ENCODE results near the gene DYRK4.

DYRK4 gene

DNA sequence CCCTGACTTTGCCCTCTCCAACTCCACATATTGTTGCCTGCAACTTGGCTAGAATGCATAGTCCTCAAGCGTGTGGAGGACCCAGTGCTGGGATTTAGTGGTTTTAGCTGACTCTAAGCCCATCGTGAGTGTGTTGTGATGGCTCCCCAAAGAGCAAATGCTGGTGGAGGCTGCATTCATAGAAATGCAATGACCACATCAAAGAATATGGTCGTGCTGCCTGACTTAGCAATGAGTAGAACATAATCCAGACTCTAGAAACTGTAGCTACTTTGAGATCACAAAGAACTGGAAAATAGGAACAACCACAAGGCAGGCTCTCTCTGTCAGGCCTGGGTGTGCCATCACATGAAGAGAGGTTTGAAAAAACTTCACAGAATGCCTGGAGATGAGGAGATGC is 1.3 kb downstream of the DYRK4 start:
- no peak for DNase-seq (ENCODE audit: low read depth in 2 of 2)

DNA sequence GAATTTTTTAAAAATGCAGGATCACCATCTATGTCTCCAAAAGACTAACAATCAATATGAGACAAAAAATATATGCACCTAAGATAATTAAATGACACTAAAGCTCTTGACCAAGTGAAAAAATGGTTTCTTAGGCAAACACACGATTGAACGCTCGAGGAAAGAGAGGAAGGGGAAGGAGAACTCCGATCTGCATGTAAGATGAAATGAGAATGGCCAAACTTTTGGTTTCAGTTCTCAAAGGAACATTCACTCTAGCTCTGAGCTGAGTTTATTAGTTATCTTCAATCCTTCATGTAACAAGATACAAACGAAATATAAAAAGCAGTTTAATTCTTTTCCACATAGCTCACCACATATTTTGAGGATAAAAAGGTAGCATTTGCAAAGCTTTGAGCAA is 2.8 kb downstream of the DYRK4 start:
- DNase-seq (ENCODE audit: low read depth in 2 of 2), result no peak

DNA sequence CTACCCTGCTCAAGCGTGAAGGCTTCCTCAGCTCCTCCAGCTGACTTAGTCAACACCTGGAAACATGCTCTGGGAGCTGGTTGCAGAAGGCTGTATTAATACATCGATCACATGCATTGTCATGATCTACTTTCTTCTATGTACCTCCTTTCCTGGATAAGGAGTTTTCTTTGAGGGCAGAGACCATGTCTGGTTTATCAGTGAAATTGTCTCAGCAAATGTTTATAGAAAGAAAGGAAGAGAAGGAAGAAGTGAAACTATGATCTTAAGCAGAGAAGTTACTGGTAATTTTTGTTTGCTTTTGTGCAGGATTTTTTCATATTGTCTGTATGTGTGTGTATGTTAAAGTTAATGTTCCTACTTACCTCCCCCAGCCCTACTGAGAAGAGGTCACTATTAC is 4.5 kb downstream of the DYRK4 start:
- no peak for DNase-seq (ENCODE audit: low read depth in 2 of 2)

DNA sequence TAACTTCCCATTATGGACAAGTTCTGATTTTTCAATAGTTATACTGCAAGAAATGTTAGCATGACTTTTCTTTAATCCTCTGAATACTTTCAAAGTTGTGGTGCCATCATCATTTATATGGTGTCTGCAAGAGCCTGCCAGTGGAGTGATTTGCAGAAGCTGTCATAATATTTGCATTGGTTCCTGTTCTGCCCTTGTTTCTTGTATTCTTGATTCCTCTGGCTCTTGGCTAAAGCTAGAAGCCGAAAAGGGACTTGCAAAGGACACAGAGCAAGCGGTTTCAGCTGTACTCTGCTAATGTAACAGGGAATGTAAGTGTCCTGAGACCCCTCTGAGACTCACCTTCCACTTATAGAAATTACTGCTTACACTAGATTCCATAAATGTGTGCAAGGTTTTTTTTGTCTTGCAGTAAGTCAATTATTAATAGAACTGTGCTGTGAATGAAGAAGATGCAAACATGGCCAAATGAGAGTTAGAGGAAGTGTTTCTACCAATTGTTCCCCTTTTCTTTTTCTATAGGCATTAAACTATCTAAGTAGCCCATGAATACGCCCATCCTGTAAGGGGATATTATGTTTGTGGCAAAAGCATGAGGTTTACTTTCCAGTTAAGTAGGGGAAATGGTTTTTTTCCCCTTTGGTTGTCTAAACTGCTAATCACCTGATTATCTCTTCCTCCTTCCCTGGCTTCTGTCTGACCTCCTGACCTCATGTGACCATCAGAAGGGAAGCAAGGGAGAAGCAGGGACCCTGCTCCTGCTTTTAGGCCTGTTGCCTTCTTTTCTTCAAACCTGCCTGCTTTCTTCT is 5.3 kb downstream of the DYRK4 start:
- no peak for DNase-seq (ENCODE audit: low read depth in 2 of 2)

DNA sequence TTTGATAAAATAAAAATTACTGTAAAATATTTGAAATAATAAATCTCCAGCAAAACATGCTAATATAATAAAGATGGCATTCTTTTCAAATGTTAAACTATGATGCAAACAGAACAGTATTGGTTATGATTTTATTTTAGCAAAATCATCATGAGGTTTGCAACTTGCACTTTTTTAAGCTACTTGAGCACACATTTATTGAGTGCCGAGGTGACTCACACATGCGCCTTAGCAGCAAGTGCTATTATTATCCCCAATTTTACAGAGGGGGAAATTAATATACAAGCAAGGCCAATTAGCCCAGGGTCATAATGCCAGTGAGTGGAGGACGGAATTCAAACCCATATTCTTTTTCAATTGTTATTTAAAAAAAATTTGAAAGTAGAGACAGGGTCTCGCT is 7.3 kb downstream of the DYRK4 start:
- DNase-seq (ENCODE audit: low read depth in 2 of 2), result no peak

DNA sequence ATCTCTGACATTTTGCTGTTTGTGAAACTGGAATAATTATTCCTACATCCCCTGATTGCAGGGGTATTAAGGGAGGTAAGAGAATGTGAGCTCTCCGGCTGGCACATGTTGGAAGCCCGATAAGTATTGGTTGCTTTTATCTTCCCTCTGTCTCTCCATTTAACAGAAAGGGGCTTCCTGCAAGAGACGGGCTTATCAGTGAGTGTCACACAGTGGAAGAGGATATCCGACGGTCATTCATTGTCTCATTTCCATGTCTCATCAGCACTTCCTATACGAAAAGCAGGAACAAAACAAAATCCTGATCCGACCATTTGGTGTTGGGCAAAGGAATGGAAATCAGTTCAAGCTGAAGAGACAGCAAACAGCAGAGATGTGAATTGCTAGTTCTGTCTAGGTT is 10.7 kb downstream of the DYRK4 start:
- no peak for DNase-seq (ENCODE audit: low read depth in 2 of 2)

DNA sequence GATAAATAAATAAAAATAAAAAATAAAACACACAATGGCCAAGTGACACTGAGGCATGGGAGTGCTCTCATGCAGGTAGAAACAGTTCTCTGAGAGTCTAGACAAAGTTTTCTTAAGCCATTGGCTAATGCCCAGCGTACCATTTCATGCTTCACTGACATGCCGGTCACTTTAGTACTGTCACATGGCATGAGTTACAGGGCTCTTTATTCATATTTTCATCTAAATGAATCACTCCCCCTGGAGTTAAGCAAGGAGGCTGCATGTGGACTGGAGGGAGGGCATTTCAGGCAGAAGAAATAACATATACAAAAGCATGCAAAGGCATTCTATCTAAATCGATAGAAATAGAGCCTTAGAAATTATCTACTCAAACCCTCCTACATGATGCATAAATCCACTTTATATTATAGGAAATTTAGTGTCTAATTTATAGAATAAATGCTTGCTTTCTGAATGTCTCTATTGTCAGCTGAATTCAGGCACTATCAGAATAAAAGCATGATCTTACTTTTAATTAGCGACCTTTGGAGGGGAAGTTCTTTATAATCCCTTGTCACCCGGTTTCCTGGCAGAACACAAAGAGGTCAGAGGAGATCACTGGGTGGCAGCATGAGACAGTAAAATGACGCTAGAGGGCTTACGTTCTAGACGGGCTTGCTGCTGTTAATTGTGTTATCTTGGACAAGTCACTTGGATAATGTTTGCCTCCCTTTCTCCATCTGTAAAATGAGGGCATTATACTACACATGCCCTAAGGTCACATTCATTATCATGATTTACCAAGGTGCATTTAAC is 17.5 kb downstream of the DYRK4 start:
- no peak for DNase-seq (ENCODE audit: low read depth in 2 of 2)

DNA sequence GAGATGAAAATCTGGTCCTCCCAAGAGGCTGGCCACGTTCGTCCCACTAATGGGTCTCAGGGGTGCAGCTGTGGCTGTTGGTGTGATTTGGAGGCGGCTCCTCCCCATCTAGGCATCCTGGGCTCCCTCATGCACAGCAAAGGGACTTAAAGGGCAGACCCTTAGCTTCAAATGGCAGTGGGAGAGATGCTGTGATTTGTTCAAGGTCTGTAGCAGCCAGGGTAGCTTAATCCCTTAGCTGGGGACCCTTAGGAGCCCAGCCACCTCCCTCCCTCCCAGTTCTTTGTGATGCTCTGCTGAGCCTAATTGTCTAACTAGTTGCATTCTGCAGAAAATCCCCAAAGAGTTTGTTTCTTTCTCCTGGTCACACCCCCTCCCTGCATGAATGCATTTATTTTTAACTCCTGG is 18.3 kb downstream of the DYRK4 start:
- DNase-seq (ENCODE audit: low read depth in 2 of 2), result no peak

DNA sequence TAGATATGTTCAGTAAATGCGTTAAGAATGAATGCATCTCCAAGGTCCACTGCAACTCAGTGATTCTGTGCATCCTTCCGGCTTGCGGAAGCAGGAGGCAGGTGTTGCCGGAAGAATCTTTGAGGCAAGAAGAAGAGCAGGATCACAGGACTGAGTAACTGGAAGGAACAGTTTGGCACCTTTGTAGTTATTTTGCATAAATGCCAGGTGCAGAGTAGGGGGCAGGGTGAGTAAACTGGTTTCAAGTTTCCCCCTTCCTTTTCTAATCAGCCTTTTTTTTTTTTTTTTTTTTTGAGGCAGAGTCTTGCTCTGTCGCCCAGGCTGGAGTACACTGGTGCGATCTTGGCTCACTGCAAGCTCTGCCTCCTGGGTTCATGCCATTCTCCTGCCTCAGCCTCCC is 22.3 kb downstream of the DYRK4 start:
- DNase-seq (ENCODE audit: low read depth in 2 of 2), result no peak

DNA sequence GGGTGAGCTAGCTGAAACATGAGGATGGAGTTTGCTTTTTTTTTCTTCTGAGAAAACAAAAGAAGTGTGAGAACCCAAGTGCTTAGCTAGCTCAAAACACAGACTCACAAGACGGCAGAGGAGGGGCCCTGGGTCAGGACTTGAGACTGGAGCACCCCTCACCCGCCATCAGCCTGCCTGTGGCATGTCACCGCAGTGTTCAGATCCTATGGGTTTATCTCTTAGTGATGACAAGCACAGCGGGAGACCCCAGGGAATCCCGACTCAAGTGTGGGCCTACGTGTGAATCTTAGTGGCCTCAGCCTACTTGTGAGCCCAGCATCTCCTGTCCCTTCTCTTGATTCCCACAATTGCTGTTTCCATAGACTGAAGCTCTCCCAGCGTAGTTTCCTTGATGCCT is 22.9 kb downstream of the DYRK4 start:
- no peak for DNase-seq (ENCODE audit: low read depth in 2 of 2)

DNA sequence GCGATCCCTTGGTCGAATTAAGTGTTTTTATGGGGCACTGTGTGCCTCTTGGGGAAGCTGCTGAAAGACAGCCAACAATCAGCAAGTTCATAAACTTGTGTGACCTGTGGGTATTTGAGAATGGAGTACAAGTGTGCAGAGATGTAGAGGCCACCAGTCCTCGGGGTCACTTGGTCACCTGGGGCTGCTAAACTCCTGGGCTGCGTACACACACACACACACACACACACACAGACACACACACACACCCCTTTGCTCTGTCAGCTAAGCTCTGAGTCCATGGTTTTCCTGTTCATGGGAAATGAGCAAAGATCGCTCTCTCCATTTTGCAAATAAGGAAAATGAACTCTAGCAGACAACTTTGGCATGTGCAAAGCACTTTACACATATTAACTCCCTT is 24.5 kb downstream of the DYRK4 start:
- no peak for DNase-seq (ENCODE audit: low read depth in 2 of 2)

DNA sequence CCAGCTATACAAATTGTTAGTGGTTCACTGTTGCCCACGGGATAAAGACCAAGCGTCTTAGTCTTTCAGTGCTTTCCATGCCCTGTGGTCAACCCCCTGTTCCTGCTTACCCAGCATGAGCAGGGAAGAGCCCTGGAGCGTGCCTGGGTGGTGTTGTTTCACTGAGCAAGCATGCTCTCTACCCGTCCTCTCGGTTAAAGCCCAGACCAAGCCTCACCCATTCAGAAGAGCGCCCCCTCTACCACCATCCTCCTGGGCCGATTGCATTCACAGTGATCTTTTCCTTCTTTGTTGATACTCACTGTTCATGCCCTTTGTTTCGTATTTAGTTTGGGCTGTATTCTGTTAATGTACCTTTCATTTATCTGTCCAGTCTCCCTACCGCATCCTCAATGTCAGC is 25.1 kb downstream of the DYRK4 start:
- no peak for DNase-seq (ENCODE audit: low read depth in 2 of 2)

DNA sequence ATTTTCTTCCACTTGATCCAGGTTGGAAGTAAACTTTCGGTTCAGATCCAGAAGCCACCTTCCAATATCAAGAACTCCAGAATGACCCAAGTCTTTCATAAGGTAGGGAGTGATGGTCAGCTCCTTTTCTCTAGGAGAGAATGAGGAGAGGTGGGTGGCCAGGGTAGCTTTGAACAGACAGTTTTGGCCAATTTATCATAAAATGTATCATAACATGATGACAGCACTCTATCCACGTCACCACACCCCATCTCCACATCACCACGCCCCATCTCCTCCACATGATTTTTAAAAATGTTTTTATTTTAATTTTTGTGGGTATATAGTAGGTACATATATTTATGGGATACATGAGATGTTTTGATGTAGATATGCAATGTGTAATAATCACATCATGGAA is 26.9 kb downstream of the DYRK4 start:
- no peak for DNase-seq (ENCODE audit: low read depth in 2 of 2)

DNA sequence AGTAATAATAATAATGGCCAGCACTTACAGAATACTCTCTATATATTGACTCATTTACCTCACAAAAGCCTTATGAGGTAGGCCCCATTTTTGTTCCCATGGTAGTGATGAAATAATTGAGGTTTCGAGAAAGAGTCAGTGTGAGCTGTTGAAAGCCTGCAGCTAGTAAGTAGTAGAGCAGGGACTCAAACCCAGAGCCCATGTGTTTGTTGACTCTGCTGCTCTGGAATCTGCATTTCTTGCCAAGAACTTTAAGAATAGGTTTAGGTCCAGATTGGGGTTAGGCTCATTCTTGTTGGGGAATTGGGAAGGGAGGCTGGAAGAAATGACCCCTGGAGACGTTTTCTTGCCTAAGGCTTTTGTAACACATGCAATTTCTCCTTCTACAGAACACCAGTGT is 27.9 kb downstream of the DYRK4 start:
- no peak for DNase-seq (ENCODE audit: low read depth in 2 of 2)

DNA sequence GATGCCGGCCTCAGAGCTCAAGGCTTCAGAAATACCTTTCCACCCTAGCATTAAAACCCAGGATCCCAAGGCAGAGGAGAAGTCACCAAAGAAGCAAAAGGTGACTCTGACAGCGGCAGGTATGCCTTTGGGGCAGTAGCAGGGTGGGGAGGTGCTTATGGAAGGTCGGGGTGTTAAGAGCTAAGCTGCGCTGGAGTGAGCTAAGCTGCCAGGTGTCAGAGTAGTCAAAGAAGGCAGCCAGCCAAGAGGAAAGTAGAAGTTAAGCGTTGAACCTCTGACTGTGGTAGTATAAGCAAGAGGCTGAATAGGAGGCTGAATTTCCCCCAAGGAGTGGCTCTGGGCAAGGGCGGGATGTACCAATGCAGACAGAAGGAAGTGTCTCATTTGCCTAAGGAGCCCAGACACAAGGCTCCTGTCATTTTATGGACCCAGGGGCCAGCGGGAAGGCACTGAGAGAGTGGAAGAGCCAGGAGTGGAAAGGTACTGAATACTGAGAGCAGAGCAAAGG is 29.2 kb downstream of the DYRK4 start:
- DNase-seq (ENCODE audit: low read depth in 2 of 2), result no peak

DNA sequence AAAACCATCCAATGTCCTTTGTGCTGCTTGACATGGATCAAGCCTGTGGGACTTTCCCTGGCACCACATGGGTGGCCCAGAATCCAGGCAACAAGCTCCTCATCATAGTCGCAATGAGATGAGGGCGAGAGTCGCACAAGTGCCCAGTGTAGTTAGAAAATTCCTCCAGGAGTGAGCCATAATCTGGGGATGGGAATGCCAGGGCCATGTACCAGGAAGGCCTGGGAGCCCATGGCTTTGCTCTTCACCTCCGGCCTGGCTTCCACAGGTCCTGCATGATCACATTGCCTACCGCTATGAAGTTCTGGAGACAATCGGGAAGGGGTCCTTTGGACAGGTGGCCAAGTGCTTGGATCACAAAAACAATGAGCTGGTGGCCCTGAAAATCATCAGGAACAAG is 33.9 kb downstream of the DYRK4 start:
- DNase-seq (ENCODE audit: low read depth in 2 of 2), result no peak

DNA sequence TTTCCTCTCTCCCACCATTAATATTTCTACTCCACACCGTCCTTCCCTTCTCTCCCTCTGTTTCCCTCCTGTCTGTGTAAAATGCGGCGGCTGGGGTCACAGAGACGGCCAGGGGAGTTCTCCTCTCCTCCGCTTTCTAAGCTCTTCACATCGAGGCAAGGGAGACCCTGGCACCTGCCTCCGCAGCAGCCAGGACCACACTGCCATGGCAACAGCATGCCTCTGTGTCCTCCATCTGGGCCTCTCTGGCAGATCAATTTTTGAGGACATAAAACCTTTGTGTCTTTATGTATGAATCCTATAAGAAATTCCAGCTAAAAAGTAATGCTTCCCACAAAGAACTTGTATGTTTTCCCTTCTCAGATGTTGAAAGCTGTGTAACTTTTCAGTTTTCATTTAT is 41.4 kb downstream of the DYRK4 start:
- no peak for DNase-seq (ENCODE audit: low read depth in 2 of 2)

DNA sequence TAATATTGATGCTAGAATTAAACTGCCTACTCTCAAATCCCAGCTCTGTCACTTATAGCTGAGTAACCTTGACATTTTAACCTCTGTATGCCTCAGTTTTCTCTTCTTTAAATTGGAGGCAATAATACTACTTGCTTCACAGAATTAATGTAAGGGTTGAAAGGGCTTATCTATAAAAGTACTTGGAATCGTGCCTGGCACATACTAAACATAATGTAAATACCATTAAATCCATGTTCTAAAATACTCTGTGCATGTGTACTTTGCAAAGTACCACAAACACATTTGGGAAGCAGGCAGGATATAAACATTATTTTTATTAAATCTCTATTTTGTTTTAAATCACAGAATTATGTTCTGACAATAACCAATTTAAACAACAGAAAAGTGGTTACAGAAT is 41.9 kb downstream of the DYRK4 start:
- no peak for DNase-seq (ENCODE audit: low read depth in 2 of 2)

DNA sequence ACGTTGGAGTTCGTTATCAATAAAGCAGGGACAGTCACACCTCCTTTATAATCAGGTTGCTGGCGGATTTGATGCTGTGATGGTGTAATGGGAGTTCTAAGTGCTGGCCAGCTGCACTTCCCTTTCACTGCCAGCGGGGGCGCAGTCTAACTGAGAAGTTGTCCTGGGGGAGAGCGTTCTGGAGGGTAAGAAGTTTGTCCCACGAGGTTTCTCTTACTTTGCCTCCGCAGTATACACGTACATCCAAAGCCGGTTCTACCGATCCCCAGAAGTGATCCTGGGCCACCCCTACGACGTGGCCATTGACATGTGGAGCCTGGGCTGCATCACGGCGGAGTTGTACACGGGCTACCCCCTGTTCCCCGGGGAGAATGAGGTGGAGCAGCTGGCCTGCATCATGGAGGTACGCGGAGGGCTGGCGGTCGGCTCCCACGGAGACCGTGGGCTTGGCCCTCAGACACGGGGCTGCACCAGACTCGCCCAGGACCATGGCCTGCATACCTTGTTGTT is 42.7 kb downstream of the DYRK4 start:
- DNase-seq (ENCODE audit: low read depth in 2 of 2), result peak; percentile 65 to 68

DNA sequence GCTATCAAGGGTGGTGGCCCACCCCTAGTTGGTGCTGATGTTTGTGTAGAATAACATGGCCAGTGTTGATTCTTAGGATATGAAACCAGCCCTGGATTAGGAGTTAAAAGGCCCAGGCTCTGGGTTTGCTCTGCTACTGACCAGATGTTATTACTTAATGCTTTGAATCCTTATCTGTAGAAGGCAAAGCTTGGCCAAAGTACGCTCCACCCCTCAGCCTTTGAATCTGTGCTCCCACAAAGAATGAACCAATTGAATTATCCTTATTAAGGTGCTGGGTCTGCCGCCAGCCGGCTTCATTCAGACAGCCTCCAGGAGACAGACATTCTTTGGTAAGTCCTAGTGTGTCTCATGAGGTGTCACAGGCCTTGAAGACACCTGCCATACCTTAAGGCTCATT is 45.0 kb downstream of the DYRK4 start:
- no peak for DNase-seq (ENCODE audit: low read depth in 2 of 2)

DNA sequence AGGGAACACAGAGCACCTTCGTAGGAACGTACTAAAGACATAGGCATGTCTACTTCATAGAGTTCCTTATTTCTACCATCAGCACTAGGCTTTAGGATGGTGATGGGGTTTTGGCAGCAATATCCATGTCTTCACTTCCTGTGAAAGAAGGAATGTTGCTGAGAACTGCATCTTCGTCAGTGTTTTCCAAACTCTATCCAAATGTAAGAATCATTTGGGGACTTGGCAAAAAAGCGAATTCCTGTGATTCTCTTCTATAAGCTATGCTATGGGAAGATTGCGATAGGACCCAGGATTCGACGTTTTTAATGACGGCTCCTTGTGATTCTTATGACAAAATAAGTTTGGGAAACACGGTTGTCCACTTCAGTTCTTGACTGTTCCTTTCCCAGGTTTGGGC is 47.1 kb downstream of the DYRK4 start:
- DNase-seq (ENCODE audit: low read depth in 2 of 2), result no peak

DNA sequence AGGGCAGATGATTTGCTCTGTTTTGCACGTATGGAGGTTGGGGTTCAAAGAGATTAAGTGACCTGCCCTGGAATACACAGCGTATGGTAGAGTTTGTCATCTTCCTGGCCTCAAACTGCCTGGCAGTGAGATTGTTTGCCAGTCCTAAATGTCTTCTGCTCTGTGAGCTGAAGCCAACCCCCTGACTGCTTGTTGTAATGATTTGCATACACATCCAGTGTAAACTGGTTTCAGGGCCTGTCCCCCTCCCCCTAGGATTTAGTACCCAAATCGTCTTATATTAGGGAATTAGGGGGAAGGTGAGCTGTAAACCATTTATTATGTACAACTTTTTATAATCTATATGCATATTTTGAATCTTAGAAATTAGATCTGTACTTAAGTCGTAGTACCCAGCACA is 48.5 kb downstream of the DYRK4 start:
- DNase-seq (ENCODE audit: low read depth in 2 of 2), result no peak

DNA sequence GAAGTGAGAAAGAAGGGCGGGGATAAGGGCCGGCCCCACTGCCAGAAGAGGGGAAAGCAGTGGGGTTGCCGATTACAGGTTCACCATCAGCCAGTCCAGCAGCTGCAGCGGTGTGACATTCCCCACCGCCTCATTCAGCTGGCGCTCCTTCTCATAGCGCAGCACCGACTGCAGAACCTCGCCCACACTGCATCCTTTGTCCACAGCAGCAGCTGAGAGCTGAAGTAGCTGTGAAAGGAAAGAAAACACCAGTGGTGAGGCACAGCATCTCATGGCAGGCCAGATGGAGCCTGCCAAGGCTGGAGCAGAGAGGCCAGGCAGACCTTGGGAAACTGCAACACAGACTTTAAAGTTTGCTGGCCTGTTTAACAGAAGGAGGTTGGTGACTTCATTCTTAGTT is 53.7 kb downstream of the DYRK4 start:
- no peak for DNase-seq (ENCODE audit: low read depth in 2 of 2)

Measured in stimulated activated CD4-positive, alpha-beta T cell treated with anti-CD3 and anti-CD28 coated beads, Interleukin-12 subunit alpha, Interleukin-12 subunit beta, amount 100 ng/mL, for 24 hours (primary cell).